ENCODE results near the gene RGS11.

DNA sequence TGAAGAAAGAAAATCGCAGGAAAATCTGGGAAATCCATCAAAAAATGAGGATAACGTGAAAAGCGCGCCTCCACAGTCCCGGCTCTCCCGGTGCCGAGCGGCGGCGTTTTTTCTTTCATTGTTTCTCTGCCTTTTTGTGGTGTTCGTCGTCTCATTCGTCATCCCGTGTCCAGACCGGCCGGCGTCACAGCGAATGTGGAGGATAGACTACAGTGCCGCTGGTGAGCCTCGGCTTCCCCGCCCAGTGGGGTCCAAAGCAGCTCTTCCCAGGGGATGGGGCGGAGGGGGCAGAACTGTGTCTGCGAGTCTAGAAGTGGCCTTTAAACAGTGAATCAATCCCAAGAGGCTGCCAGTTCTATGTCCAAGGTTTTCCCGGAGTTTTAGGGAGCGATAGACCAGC is 21.3 kb downstream of the RGS11 start:
- TF ChIP-seq CTCF (IDR thresholded peaks at IDR 0.05) (no peak), POLR2AphosphoS5 (IDR thresholded peaks at IDR 0.05; ENCODE audit: insufficient read depth in 1 of 2, low read depth in 1 of 2) (no peak)

All from vagina (tissue), 2 donors.